H54 (cell line): ENCODE data around the gene EPHA3.

Source experiments
- DNase-seq: peaks from one replicate; pipeline ENCODE4 v3.0.0; 2011; ENCODE audit warnings: low spot score, mixed read lengths; ENCODE audit not compliant: insufficient read length
- FAIRE-seq: peaks from 3 replicates; lab custom pipeline; 2011; peaks lifted over from hg19 to GRCh38; lab: Jason Lieb, UNC
- POLR2A ChIP-seq: IDR thresholded peaks from 2 replicates; pipeline ENCODE4 v1.6.1; 2011; ENCODE audit warnings: low read depth, mild to moderate bottlenecking, low read length

EPHA3 gene

DNA sequence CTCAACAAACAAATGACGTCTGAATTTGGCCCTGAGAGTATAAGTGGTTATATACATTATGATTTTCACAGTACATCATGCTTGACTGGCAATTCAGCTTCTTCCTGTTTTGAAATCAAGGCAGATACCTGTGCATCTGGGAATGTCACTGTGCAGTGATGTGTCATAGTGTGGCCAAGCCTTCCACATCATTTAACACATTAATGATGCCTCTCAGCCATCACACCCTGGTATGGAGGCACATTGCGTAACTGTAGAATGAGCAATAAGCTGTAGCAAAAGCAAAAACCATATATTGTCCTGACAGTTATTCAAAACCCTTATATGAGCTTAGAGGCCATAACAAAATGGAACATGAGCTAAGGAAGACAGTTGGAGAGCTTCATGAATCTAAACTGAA lies 246.0 kb downstream of the EPHA3 start:
- no peak for DNase-seq
- no peak for TF ChIP-seq POLR2A
- no peak for FAIRE-seq

DNA sequence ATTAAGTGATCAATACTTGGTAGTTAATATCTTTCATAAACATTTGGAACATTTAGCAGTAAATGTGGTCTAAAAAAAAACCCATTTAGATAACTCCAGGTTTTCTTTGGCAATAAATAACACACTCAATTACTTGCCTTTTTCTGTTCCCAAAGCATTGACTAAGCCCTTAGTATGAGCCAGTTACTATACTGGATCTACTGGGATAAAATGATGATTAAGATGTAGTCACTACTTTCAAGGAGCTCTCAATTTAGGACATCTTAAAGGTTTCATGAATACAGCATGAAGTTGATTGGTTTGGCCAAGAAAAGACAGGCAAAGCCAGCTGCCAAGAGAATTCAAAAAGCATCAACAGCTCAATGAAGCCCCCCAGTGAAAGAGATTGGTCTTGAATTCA lies 250.9 kb downstream of the EPHA3 start:
- no peak for TF ChIP-seq POLR2A
- DNase-seq (no peak), FAIRE-seq (no peak)

DNA sequence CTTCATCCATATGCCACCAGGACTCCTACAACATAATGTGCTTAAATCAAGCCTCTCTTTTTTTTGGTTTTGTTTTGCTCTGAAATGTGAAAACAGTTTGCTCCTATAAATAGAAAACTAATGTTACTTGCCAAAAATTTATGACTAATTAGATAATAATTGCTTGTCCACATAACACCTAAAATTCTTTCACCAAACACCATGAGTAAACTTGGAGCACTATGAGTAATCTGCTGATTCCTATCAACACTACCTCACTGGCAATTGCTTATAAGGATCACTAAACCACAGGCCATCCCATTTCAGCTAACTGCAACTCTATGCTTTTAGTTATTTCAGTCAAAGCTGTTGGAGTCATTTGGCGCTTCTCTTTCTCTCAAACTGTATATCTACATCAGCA lies 252.7 kb downstream of the EPHA3 start:
- FAIRE-seq (no peak), DNase-seq (no peak)
- no peak for TF ChIP-seq POLR2A

DNA sequence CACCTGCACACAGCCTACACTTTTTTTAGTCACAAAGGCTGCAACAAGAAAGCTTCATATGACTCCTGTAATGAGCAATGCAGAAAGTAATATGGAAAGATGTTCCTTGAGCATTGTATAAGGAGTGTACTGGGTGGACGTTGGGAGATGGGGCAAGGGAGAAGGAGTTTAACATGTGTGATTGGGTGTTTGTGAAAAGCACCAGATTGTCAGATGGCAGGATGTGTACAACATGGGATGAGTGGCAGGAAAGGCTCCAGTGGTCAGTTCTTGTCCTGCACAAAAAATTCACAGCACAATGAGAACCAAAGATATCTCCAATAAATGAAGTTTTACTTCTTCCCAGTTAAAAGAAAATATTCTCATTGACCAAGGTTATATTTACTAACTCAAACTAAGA lies 255.1 kb downstream of the EPHA3 start:
- no peak for TF ChIP-seq POLR2A
- DNase-seq (no peak), FAIRE-seq (no peak)

DNA sequence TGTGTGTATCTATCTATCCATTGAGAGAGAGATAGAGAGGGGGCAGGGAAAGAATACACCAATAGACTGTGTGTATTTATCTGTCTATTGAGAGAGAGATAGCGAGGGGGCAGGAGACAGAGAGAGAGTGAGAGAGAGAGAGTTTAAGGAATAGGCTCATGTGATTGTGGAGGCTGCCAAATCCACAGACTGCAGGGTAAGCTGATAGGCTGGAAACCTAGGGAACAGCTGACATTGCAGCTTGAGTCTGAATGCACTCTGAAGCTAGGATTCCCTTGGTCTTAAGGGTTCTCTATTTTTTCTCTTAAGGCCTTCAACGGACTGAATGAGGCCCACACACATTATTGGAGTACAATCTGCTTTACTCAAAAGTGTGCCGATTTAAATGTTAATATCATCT lies 255.8 kb downstream of the EPHA3 start:
- TF ChIP-seq POLR2A, result no peak
- DNase-seq (no peak), FAIRE-seq (no peak)

DNA sequence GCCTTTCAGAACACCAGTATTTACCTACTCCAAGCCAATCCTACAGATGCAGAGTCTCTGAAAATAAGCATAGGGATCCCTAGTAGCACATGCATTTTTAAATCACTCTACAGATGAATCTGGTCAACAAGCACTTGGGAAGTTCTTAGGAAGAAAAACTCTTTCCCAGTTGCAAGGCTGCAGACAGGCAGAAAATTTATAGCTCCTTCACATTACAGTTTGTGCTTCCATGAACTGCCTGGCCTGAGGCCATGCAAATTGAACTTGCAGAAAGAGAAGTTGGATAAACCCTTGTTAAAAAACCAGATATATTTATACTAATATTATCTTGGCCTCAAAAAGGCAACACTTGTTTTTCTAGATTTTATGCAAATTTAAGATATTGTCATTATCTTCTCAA lies 256.9 kb downstream of the EPHA3 start:
- TF ChIP-seq POLR2A, result no peak
- FAIRE-seq (no peak), DNase-seq (no peak)

DNA sequence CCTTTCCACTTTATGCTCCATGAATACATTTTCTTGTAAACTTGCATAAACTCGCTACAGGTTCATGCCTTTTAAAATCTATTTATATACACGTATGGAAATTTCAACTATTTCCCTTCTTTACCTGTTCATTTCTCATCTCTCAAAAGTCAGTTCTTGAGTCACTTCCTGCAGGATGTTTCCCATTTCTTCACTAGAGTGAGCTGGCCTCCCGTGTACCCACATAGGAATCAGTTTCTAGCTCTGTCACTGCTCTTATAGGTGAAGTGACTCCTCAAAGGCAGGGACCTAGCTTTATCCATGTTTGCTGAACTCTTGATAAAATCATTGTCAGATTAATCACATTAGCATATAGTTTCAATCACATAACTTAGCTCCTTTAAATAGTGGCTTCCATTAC lies 259.7 kb downstream of the EPHA3 start:
- TF ChIP-seq POLR2A, result no peak
- FAIRE-seq (no peak), DNase-seq (no peak)

DNA sequence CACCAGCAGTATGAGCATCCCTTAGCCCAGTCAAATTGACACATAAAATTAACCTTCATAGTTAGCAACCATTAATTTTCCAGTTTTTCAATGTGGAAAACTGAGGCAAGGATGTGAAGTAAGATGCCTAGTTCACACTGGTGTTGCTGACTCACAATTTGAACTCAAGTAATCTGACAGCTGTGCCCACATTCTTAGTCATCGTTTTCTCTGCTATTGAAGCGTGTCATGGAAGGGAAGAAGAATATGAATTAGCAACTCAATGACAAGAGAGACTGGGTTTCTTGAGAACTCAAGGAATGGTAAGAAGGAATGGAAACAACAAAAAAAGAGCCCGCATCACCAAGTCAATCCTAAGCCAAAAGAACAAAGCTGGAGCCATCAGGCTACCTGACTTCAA lies 261.4 kb downstream of the EPHA3 start:
- no peak for TF ChIP-seq POLR2A
- no peak for FAIRE-seq
- DNase-seq, result no peak

DNA sequence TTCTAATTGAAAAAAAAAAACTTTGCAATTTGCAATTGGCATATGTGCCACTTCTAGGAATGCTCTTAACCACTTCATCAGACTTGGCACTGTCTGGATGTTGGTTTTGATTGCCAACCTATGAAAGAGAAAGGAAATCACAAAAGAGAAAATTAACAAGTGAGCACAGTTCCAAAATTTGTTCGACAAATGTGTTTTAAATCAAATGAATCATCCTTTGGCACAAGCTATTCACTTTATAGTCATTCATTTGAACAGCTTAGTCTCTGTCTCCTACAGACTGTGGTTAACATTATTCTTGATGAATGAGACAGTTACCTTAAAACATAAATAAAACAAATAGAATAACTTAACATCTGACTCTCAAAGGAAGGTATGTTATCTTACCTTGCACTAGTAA lies 265.0 kb downstream of the EPHA3 start:
- FAIRE-seq (no peak), DNase-seq (no peak)
- TF ChIP-seq POLR2A, result no peak

DNA sequence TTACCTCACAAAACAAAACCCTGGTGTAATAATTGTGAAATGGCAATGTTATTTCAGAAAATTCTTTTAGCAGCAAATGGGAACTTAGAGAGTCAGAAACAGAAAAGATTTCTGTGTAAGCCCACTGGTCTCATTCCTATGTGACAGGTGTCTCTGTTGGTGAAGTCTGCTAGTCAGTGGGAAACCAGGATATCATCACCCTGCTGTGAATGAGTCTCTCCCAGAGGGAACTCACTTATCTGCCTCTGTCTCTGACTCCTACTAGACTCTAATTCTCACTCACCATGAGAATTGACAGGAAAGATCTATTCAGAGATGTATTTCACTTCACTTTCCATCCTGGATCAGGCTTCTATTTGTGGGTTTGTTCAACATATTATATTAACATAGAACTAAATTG lies 266.0 kb downstream of the EPHA3 start:
- no peak for TF ChIP-seq POLR2A
- no peak for FAIRE-seq
- no peak for DNase-seq

DNA sequence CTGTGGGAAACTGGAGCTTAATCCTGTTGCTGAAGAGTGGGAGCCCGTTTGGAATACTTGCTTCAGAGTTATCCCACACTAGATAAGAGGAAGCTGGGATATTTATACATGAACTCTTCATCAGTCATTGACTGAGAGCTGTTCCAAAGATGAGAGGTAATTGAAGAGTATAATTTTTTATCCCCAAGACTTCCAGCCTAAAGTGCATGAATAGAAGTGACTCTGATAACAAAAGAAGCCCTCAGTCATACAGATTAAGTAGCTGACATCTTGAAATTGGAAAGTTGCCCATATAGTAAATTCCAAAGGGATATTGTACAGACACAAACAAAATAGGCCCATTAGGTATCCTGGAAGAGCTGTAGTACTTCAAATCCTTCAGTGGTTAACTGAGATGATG lies 268.0 kb downstream of the EPHA3 start:
- TF ChIP-seq POLR2A, result no peak
- DNase-seq (no peak), FAIRE-seq (no peak)

DNA sequence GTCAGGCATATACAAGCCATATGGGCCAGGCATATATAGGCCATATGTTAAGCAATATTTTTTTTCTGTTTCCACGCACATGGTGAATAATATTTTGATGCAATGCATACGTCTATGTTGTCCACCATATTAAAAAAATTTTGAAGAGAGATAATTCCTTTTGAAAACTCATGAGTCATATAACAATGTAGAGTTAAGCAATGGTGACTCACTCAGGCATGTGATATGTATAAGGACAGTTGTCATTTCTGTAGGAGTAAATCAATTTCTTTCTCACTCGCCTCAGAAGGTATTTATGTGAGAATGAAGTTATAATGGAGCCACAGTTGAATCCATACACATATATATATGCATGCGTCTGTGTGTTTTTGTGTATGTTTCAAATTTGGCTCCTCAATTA lies 272.6 kb downstream of the EPHA3 start:
- TF ChIP-seq POLR2A, result no peak
- FAIRE-seq, result no peak
- DNase-seq, result no peak

DNA sequence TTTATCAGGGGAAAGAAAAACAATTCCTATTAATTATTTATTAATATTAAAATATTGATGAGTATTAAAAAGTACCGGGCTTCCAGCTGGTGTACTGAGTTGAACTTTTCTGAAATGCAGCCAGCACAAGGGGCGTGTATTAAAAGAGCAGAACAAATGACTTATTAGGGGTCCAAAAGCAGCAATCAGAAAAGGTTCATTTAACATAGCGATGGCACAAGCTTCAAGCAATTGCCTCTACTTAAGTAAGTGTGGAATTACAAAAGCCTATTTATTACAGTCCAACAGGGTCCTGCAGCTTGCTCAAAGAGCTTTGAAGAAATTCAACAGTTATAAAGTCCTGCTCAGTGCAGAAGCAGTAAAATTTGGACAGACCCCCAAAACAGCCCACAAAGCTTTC lies 285.6 kb downstream of the EPHA3 start:
- no peak for TF ChIP-seq POLR2A
- no peak for DNase-seq
- no peak for FAIRE-seq

DNA sequence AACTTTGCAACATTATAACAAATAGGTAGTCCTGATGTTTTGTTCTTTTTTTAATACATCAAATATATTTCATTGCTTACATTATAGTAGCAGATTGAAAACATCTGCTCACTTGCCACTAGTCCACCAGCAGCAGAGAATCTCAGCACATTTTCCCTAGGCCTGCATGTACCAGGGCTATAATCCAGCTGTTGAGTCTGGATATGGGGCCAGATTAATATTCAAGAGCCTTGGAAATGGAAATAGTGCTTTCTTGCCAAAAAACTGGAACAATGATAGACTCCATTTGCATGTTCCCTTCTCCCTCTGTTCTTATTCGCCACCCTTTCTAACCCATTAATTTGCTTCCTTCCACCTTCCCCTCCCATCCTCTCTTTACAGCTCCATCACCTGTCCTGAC lies 288.0 kb downstream of the EPHA3 start:
- TF ChIP-seq POLR2A, result no peak
- DNase-seq, result no peak
- no peak for FAIRE-seq

DNA sequence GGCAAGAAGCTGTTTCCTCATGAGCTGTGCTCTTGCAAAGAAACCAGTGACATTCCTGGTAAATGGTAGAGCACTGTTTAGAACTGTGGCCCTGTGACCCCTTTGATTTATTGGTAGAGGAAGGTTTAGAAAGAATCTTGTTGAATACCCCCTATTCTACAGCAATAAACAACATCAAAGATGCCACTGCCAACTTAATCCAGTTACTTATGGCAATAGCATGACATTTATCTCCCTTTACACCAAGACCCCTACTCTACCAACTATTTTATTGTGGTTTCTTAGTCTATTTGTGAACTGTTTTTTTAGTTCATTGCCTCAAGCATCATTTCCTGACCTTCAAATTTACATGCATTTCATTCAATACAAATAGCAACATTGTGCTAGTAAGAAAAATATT lies 288.6 kb downstream of the EPHA3 start:
- TF ChIP-seq POLR2A, result no peak
- DNase-seq (no peak), FAIRE-seq (no peak)

DNA sequence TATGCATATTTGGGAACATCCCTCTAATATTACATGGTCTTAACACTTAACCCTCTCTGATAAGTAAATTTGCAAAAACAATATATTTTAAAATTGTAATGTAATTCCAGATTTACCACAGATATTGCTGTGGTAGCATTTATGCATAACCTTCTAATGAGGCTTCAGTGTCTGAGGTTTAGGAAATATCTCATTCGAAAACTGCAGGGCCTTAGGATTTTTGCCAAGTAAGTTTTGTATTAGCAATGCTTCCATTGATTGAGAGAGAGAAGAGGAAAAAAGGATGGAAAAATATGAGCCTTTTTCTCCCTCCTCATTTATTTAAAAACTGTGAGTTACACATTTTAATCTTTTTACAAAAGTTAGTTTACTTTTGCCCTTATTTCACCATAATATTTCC lies 294.6 kb downstream of the EPHA3 start:
- FAIRE-seq (no peak), DNase-seq (no peak)
- TF ChIP-seq POLR2A, result no peak
